Urothelium cell line (cell line): ENCODE measurements around the gene RND2.

Source experiments
- DNase-seq: peaks from one replicate; pipeline ENCODE4 v3.0.0; 2011; ENCODE audit warnings: low spot score, mixed read lengths
- FAIRE-seq: peaks from 2 replicates; lab custom pipeline; 2011; peaks lifted over from hg19 to GRCh38; lab: Jason Lieb, UNC

The RND2 gene

DNA sequence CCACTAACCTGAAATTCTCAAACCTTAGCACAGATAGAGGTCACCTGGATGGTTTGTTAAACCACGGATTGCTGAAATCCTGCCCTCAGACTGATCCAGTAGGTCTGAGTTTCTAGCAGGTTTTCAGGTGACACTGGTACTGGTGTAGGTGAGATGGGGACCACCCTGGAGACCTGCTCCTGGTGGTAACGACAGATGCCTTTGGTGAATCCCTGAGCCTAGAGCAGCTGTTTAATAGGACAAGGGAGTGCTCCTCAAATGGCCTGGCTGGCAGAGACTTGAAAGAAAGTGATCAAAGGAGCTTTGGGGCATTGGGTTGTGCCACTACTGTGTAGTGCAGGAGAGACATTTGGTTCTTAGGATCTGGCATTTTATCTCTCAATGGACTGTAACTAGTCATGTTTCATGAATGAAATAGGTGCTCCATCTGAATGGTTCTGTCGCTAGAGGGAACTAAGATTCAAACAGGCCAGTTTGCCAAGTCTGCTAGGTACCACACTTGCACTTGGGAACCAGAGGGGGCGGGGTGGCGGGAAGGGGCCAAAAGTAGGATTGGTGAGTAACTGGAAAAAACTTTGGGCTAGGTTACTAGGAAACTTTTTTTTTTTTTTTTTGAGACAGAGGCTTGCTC is 21.4 kb upstream of the RND2 start:
- DNase-seq (peak; percentile 76), FAIRE-seq (no peak)

- no peak for FAIRE-seq
- DNase-seq = no peak
Observed at GRCh38 chr17:43006639-43007551, 18.1 kb upstream of the RND2 start, which contains the start of gene IFI35. Gene IFI35 (plus strand): TSS chr17:43006784. CDS start chr17:43006948, 164 bp downstream.

DNA sequence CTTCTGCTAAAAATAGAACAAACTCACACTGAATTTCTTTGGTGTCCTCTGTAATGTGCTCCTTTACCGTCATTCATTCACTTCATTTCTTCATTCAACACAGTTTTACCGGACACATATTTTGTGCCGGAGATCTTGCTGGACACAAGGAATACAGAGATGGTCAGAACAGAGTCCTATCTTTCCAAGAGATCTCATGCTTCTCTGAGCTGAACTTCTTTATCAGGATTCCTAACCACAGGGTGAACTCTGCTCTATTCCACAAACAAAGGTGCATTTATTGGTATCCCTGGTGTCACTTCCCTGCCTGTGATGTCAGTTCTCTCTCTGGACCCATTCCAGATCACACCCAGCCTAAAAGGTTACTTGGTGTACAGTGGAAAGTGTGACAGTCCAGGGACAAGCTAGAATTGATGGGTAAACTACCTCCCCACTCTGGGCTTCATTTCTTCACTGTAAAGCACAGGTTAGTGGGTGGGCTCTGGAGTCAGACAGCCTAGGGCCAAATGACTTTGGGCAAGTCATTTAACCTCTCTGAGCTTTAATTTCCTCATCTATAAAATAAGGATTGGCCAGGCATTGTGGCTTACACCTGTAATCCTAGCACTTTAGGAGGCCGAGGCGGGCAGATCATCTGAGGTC is 14.2 kb upstream of the RND2 start:
- FAIRE-seq = no peak

DNA sequence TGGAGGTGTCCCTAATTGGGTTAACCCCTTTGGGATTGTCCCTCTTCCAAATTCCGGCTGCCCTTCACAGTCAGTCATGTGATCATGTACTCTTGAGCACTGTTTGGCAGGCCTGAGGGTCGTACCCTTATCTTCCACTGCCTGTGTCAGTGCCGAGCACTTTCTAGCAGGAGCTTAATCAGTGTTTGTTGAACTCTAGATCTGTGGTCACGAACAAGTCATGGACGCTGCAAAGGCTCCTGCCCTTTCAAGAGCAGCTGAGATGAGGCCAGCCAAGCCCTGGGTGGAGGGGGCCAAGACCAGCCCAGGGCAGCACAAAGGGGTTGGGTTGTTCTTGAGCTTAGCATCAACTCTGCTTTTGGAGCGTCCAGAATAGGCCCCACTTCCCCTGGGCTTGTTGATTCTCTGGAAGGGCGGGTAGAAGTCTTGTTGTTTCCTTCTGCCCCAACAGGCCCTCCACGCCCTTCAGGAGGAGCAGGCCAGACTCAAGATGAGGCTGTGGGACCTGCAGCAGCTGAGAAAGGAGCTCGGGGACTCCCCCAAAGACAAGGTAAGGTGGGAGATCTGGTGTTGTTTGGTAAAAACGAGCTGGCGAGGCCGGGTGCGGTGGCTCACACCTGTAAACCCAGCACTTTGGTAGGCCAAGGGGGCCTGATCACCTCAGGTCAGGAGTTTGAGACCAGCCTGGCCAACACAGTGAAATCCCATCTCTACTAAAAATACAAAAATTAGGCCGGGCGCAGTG is 13.1 kb upstream of the RND2 start:
- DNase-seq = no peak
- FAIRE-seq = no peak

More for the DNA sequence above, 14.2 kb upstream of the RND2 start:
- DNase-seq = peak; percentile 33

DNA sequence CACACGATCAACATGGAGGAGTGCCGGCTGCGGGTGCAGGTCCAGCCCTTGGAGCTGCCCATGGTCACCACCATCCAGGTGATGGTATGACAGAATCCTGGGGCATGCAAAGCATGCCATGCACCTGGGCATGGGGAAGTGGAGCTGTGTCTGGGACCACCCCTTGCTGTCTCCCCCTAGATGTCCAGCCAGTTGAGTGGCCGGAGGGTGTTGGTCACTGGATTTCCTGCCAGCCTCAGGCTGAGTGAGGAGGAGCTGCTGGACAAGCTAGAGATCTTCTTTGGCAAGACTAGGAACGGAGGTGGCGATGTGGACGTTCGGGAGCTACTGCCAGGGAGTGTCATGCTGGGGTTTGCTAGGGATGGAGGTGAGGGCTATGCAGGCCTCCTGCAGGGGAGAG is 11.7 kb upstream of the RND2 start:
- FAIRE-seq = no peak

DNA sequence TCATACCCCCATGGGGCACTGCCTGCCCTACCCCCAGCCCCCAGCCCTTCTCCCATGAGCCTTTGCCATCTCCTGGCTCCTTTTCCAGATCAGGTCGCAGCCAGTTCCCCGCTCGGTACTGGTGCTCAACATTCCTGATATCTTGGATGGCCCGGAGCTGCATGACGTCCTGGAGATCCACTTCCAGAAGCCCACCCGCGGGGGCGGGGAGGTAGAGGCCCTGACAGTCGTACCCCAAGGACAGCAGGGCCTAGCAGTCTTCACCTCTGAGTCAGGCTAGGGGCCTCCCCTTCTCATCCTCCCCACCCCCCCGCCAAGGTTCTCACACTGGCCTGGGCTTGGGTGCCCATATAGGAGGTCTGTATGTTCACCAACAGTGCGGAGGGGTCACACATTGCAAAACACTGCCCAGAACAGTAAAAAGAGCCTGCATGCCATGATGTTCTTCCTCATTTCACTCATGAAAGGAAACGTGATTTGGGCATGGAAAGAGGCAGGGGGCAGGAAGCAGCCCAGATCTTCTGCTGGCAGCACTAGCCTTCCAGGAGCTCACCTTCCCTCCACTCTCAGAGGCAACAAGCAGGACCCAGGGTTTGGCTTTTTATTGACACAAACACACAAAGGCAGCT is 10.9 kb upstream of the RND2 start:
- FAIRE-seq (no peak), DNase-seq (no peak)

More for the DNA sequence above, 11.7 kb upstream of the RND2 start:
- no peak for DNase-seq

- FAIRE-seq = no peak
- DNase-seq = no peak
Observed at GRCh38 chr17:43014649-43015542, 10.1 kb upstream of the RND2 start.

GRCh38 chr17:43015579-43015978 is 9.5 kb upstream of the RND2 start:
- DNase-seq (no peak), FAIRE-seq (no peak)

- FAIRE-seq = no peak
- no peak for DNase-seq
Observed at GRCh38 chr17:43016216-43016615, 8.8 kb upstream of the RND2 start.

GRCh38 chr17:43018008-43018853 is 6.8 kb upstream of the RND2 start:
- DNase-seq (no peak), FAIRE-seq (peak; percentile 79)

- no peak for DNase-seq
Observed at GRCh38 chr17:43018932-43019331, 6.1 kb upstream of the RND2 start.

GRCh38 chr17:43019418-43019817 is 5.6 kb upstream of the RND2 start:
- FAIRE-seq = no peak
- no peak for DNase-seq

More at GRCh38 chr17:43018932-43019331, 6.1 kb upstream of the RND2 start:
- no peak for FAIRE-seq

- no peak for FAIRE-seq
- no peak for DNase-seq
Observed at GRCh38 chr17:43020030-43020621, 4.9 kb upstream of the RND2 start.

- FAIRE-seq = peak; percentile 86
- peak; percentile 84 for DNase-seq
Observed at GRCh38 chr17:43020789-43021740, 4.0 kb upstream of the RND2 start.

GRCh38 chr17:43021741-43022512 is 3.1 kb upstream of the RND2 start, which contains the start of gene VAT1:
Gene VAT1 (minus strand): TSS chr17:43022385. CDS start chr17:43022322, 63 bp downstream.
- FAIRE-seq = no peak
- DNase-seq = peak; percentile 92

GRCh38 chr17:43025290-43025657 is 243 bp downstream of the RND2 start:
- DNase-seq = no peak
- no peak for FAIRE-seq
